HG03108 (cell line): ENCODE measurements around the gene C1orf21.

ENCODE experiments used
- ATAC-seq: cut with Tn5 transposase; IDR thresholded peaks from one replicate; pipeline ENCODE4 v1.9.1; 2021; ENCODE audit warnings: moderate library complexity; ENCODE audit not compliant: unreplicated experiment

C1orf21 gene

DNA sequence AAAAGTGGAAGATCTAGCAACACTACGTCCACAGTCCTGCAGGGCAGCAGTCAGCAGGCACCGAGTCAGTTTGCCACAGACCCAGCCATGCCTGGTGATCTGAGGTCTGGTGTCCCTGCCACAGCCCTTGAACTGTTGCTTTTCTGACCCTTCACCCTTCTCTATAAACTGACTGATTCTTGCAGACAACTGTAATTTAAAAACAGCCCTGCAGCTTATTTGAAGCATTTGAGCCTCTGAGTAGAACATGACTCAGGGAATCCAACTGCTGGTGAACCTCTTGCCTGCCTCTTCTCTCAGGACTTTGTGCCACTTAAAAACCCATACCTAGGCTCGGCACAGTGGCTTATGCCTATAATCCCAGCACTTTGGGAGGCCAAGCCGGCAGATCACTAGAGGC is 260.6 kb downstream of the C1orf21 start:
- ATAC-seq = no peak

DNA sequence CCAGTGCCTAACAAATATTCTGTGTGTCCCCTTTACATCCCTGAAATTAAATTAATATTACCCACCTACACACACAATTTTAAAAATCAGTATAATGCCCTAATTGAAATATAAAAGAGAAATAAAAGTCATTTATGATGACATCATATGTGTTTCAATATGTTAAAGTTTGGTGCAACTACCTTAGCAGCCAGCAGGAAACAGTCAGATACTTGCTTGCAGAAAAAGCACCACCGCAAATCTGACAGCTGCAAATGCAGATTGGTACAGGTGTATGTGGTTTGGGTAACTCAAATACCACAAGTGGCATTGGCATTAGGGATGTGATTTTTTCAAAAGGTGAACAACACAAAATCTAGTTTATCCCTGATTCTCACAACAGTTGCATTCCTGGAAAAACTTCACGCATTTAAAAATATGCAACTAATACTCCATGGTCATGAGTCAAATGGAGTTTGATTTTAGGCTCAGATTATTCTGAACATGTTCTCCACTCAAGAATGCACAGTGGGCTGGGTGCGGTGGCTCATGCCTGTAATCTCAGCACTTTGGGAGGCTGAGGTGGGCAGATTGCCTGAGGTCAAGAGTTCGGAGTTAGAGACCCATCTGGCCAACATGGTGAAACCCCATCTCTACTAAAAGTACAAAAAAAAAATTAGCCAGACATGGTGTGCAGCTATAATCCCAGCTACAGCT is 261.5 kb downstream of the C1orf21 start:
- ATAC-seq = no peak

- ATAC-seq = no peak
These were observed 262.0 kb downstream of the C1orf21 start for GRCh38 chr1:184648856-184649201.

- peak; percentile 85 for ATAC-seq
These were observed 262.6 kb downstream of the C1orf21 start for GRCh38 chr1:184649451-184649888.

- no peak for ATAC-seq
These were observed 263.5 kb downstream of the C1orf21 start for GRCh38 chr1:184650177-184650866.

GRCh38 chr1:184655185-184655584 is 268.4 kb downstream of the C1orf21 start:
- ATAC-seq = no peak

DNA sequence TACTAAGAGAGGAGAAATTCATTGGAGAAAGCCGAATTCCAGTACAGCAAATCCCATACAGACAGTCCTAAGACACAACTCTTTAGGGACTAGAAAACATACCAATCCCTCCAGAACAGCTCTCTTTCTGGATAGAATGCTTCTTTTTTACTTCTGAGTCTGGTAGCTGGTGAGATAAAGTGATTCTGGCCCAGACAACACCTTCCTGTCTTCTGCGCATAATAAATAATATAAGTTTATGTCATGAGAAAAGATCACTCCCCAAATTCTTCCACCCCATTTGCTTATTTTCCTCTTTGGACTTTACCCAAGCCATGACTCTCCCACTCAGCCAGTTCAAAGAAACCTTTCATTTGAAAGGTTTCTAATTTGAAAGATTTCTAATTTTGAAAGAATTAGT is 269.4 kb downstream of the C1orf21 start:
- no peak for ATAC-seq

DNA sequence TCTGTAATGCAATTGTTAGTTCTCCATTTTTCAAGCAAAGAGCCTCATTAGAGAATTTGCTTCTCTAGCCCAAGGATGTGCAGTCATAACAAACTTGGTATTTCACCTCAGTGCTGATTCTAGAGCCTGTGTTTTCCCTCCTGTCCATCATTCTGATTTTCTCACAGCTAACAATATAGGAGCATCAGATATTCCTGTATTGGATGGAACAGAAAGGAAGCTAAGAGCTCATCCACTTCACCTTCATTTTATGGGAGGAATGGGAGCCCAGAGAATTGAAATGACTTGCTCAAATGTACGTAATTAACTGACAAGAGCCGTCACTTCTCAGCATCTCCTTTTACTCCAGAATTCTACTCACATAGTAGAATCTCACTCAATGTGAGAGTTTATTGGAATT is 271.2 kb downstream of the C1orf21 start:
- no peak for ATAC-seq

DNA sequence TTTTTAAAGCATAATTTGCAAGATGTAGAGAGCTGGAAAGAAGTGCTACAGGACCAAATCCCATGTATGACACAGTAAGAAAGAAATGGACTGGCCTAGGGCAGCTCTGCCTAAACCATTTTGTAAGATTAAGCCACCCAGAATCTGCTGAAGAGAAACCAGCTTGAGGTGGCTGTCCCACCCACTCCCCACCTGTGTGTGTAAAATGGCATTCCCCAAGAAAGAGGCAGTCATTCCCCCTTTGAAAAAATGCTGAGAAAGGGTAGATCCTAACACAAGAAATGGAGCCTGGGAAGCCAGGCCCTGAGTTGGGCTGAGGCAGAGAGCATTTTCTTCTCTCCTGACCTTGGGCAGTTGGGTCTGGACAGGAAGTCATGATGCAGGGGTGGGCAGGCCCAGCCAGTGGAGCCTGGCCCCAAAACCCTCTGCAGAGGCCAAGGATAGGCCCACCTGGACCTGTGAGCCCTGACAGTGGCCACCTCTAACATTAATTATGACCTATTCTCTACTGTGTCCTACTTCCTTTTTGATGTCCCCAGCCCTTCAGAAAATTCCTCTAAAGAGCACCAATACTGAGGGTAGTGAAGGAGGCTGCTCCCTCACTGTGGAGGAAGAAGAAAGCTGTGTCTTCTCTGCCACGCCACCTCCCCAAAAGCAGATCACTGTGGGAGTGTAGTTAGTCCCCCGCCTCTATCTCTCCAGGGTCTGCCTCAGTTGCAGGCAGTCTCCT is 273.8 kb downstream of the C1orf21 start:
- ATAC-seq = no peak

GRCh38 chr1:184661801-184662200 is 275.0 kb downstream of the C1orf21 start:
- ATAC-seq = no peak

- ATAC-seq = no peak
These were observed 277.3 kb downstream of the C1orf21 start for GRCh38 chr1:184664042-184664660.

GRCh38 chr1:184664661-184665060 is 277.8 kb downstream of the C1orf21 start:
- no peak for ATAC-seq

GRCh38 chr1:184665360-184665759 is 278.5 kb downstream of the C1orf21 start:
- no peak for ATAC-seq

GRCh38 chr1:184669391-184669790 is 282.6 kb downstream of the C1orf21 start:
- ATAC-seq = no peak

DNA sequence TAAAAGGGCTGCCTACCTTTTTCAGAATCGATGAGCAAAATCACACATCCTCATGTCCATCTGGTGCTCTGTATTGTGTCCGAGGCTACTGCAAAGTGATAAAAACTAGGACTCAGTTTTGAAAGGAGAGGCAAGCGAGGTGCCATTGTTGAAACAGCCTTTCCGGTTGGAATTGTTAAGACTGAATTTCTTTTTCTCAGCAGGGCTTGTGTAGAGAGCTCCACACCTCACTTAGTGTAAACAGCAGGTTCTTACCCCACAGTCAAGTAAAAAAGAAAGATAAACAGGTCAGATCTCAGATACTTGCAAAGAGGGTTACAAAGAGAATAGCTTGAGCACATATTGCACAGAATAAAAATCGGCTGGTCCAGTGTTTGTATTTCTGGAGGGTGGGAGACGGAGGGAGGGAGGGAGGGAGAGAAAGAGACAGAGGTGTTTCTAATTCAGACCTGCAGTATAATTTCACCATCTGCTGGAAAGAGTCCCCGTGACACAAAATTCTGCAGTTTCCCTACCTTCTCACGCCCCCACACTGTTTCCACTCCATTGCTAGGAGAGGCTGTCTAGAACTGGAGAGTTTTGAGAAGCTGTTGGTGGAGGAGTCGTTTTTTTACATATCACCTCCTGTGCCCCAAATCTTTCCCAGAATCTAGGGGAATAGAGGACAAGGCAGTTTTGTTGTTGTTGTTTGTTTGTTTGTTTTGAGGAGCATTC is 285.3 kb downstream of the C1orf21 start:
- ATAC-seq = no peak

- ATAC-seq = no peak
These were observed 286.5 kb downstream of the C1orf21 start for GRCh38 chr1:184673305-184673704.

- ATAC-seq = no peak
These were observed 290.5 kb downstream of the C1orf21 start for GRCh38 chr1:184677344-184677743.
